Activated CD4-positive, CD25-positive, alpha-beta regulatory T cell treated with anti-CD3 and anti-CD28 coated beads, Interleukin-2, amount 50 U/mL, for 72 hours (primary cell): ENCODE measurements around the gene GALNT17.

Experiments
- DNase-seq: peaks from one replicate; pipeline ENCODE4 v3.0.0; 2021

Gene GALNT17

DNA sequence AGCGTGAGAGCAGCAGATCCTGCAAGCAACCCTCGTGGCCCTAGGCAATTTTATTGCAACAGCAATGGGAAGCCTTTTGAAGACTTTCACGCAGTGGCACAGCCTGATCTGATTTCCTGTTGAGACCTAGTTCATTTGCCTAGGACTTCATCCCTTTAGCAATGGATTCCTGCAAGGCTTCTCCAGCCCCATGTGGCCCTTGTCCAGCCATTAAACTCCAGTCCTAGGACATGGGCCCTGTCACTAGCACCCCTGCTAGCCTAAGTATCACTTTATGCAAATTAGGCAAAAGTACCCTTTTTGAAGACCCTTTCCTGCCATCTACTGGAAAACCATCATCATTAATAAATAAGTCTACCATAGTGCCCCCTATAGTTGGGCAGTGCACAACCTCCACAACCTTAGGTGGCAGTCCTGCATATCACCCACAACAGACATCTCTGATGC is 379.4 kb downstream of the GALNT17 start:
- DNase-seq, result no peak

DNA sequence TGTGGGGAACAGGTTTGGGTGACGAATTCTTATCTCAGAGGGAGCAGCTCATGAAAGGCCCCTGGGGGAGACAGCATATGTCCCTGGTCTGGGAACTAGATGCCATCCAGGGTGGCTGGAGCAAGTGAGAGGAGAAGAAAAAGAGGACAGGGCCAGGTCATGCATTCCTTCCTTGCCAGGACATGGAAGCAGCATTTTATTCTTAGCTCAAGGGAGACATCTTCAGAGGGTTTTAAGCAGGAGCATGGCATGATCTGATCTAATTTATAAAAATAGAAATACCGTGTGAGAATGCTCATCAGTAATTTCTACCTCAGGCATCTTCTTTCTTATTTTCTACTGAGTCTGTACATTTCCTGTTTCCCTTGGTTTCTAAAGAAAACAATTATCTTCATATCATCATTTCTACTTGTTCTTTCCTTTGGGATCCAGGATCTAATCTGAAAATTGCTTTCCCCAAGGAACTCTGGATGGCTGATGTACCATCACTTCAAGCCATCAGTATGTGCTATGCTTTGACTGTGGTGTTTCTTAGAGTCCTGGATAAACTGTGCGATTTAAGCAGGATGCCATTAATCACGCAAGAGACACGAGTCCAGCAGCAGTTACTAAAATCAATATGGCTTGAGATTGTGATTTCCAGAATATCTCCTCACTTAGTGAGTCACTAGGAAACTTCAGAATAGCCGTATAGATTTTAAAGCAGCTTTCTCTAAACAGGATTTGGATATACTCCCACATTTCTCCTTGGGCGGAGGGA is 386.2 kb downstream of the GALNT17 start:
- DNase-seq, result no peak

DNA sequence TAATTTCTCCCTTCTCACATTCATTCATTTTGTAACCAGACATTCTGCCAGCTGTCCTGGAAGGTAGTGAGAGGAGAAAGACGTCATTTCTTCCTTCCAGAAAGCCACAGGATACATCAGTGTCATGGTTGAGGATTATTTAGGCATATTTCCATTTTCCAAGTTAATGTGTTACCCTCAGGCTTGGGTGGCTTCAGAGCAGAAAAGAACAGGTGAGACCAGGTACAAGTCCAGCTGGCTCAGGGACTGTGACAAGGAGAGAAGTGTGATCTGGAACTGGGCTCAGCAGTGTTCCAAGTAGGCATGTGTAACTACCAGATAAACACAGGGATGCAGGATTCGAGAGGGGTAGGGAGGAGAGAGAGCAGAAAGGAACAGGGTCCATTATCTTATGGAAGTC is 386.9 kb downstream of the GALNT17 start:
- no peak for DNase-seq

DNA sequence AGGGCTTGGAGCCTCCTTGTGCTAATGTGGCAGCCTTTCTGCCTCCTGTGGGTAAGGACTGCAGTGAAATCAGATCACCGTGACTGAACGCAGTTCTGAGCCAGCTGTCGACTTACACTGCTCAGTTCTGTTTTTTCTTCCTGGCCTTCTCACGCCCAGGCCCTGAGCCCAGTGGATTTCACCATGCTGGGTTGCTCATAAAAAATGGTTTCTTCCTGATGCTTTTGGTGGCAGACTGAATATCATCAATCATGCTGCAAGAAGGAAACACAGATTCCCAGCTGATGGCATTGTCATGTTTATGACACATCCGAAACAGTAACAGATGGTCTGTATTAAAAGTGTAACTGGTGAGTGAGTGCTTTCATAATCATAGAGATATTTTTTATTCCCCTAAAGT is 389.6 kb downstream of the GALNT17 start:
- DNase-seq, result no peak

DNA sequence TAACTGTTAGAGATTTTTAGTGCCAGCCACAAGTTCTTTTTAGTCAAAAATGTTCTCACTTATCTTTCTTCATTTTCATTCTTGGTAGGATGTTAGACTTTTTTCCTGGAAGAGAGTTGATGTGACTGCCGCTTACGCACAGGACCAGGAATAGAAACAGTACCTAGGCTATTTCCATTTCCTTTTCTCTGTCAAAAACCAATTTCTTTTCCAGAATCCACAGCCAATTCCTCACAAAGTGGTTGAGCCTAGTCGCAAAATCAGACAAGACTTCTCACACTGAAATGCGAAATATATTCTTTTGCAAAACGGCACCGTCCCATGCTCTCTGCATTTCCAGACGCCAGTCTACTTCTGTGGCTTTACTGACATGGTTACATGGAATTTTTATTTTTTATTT is 394.2 kb downstream of the GALNT17 start:
- DNase-seq, result no peak

DNA sequence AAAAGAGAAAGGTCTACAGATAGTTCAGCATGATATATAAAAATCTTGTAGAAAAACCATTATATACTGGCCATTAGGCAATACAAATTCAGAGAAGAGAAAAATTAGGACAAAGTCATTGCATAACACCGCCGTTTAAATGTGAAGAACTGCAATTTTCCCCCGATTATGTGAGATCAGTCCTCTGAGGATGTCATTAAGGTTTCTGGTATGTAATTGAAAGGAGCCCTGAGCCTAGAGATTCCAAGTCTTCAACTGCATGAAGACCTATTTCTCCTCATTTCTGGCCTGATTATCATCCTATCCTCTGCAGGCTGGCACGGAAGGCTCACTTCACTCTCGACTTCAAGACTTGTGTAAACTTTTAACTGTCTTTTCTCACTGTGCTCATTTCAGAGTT is 395.3 kb downstream of the GALNT17 start:
- no peak for DNase-seq

DNA sequence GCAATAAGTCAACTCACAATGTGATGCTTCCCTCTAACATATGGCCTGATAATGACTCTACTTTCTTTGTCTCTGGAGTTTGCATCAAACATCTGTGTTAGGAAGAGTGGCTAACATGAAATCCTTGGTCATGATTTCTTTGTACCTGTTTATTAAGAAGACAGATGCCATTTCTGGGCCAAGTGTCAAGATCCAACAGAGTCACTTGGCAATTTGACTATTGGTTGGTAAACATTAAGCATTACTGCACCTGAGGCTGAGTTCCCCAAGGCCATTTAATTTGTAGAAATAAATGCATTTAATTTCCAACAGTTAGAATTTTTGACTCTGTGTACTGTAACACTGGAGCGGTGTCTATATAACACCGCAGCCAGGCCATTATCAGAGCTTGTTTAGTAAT is 403.7 kb downstream of the GALNT17 start:
- DNase-seq, result no peak

DNA sequence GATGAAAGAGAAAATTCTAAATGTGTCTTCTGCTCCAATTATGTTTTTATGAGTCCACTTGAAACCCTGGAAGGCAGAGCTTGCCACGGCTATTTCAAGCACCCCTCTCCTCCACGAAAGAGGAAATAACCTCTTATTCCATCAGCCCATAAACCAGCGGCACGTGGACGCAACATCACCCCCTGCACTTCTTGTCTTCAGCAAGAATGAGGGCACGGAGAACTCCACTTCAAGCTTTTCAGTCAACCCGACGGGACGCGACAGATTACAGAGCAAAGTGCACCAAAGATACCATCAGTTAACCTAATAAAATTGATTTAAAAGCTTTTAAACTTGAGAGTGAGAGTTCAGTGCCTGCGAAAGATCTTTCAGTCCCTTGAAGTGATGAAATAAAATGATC is 406.3 kb downstream of the GALNT17 start:
- DNase-seq, result no peak

DNA sequence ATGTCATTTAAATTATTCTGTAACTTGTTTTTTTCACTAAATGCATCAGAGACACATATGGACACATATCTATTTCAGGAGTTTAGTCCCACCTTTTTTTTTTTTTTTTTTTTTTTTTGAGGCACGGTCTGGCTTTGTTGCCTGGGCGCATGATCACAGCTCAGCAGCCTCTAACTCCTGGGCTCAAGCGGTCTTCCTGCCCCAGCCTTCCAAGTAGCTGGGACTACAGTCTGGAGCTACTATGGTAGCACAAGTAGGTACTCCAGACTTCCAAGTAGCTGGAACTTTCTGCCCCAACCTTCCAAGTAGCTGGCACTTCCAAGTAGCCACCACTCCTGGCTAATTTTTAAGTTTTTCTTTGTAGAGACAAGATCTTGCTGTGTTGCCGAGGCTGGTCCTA is 407.7 kb downstream of the GALNT17 start:
- no peak for DNase-seq

DNA sequence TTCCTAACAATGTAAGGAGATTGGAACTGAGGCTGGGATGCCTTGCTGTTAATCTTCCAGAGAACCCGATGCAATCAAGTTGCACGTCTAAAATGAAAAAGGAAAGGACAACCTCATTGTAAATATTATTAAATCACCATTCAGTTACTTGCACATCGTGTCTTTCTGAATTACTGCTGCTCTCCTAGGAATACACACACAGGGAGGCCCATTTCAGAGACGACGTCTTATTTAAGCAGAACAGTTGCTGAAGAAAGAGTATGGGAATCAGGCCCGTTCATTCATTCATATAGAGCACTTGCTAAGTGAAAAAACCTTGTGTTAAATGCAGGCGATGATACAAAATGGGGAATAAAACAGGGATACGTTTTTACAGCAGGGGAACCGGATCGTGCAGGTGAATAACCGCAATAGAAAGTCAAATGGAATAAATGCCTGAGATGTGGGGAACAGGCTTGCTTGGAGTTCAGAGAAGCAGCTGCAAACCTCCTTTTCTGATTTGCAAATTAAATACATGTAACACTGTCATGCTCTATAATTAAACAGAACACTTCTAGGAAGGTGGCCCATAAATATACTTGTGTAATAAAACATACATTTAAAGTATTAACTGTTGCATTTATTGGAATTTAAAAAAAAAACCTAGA is 409.9 kb downstream of the GALNT17 start:
- no peak for DNase-seq

DNA sequence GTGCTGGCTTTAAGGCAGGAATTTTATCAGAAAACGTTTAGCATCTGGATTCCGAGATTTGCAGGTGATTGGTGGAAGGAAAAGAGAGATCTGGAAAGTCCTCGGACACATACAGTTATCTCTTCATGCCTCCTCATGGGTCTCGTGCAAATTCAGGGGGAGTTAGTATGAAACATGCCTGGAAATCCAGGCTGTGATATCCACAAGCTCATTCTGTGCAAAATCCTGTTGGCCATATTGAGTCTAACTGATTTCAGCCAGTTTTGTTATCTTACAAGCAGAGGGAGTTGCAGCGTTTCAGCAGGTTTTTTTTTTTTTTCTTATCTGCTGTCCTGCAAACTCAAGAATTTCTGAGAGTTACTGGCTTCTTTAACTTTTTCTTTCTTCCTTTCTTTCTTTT is 411.5 kb downstream of the GALNT17 start:
- DNase-seq, result no peak

DNA sequence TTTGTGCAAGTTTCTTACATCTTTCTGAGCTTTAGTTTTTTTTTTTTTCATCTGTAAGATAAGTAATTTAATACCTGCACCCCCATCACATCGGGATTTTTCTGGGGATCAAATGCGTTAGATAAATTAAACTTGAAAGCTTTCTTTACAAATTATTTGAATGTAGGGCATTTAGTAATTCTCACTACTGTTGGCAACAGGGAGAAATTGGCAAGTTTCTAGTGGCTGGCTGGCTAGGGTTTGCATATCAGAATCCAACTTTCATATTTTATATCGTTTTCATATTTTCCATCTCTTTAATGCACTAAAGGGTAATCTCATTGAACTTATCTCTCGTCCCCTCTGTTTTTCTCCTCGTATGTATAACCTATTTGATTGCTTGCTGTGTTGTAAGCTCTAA is 412.9 kb downstream of the GALNT17 start:
- no peak for DNase-seq

DNA sequence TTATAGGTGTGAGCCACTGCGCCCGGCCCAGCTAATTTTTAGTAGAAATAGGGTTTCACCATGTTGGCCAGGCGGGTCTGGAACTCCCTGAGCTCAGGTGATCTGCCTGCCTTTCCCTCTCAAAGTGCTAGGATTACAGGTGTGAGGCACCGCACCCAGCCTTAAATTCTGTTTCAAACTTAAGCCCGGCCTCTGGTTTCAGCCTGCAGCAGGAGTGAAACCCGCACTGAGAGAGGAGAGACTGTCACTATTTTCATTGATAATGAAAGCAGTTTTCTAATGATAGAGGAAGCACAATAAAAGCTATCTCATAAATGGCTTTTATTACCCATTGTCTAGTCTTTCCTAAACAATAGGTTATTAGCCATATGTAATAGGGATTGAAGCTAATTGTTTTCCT is 415.5 kb downstream of the GALNT17 start:
- DNase-seq, result no peak

DNA sequence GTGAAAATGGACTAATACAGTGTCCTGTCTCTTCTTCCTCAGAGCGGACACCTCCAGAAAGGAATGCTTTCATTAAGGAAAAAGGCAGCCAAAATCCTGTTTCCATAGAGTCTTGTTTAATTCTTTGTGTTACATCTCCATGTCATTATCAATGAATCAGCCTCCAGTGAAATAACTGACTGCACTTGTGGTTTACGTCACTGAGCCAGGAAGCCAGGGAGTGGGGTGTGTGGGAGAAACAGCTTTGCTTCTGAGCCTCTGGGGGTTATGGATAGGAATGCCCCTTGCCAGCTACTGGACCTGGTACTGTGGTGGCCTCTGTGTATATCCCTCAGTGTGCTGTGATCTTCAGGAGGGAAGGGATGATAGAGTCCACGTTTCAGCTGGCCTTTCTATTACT is 416.8 kb downstream of the GALNT17 start:
- DNase-seq, result no peak

DNA sequence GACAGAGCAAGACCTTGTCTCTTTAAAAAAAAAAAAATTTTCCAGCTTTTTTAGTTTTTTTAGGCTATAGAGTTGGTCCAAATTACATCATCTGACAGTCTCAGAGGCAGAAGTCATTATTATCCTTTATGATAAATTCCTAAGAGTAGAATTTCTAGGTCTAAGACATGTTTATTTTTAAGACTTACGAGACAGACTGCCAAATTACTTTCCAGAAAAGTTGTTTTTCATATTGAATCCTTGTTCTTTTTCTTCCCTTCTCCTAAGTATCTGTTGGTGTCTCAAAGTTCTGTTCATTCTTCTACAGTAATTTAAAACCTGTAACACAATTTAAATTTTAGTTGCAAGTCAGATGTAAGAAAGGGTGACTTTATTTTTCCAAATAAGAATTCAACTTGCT is 421.4 kb downstream of the GALNT17 start:
- DNase-seq, result no peak

DNA sequence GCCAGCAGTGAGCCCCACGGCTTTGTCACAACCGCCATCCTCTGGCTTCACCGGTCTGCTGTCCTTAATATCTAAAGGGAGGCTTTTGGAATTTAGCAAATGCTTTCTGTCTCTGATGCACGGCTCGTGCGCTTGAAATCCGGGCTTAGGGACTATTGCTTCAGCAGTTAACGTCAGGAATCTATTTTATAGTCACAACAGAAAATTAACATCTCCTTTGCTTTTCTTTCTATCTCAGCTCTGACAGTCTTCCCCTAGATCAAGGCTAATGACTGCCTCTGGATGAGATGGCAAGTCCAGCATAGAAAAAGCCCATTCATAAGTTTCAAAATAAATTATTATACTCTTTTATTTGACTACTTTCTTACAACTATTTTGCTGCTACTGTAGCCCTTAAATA is 423.8 kb downstream of the GALNT17 start:
- no peak for DNase-seq

DNA sequence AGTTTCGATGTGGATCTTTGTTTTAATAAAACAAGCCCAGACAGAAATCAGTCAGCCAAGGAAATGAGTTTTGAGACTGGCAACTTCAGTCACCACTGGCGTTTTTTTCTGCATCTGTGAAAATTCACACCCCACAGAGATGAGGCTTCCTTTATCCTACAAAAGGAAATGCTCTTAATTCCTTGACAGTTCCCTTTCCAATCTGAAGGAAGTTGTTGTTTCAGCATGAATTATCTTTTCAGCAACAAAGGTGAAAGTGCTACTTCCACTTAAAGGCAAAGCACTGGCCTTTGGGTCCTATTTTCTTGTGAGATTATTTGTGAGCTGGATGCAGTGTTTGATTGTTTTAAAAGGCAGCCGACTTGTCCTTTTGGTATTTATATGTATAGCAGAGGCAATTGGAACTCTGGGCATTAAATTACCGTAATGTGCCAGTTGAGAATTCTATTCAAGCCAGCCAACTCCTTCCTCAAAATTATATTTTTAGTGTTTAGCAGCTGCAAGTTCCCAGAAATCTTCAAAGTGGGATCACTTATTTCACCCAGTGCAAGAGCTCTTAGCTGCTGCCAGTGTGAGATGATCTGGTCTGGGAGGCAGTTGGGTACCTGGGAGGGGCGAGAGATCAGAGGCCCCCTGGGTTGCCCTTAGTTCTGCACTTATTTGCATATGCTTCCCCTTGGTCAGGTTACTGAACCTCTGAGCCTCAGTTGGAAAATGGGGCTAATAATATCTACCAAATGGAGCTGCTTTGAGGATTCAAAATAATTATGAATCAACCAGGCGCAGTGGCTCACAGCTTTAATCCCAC is 427.1 kb downstream of the GALNT17 start:
- no peak for DNase-seq

DNA sequence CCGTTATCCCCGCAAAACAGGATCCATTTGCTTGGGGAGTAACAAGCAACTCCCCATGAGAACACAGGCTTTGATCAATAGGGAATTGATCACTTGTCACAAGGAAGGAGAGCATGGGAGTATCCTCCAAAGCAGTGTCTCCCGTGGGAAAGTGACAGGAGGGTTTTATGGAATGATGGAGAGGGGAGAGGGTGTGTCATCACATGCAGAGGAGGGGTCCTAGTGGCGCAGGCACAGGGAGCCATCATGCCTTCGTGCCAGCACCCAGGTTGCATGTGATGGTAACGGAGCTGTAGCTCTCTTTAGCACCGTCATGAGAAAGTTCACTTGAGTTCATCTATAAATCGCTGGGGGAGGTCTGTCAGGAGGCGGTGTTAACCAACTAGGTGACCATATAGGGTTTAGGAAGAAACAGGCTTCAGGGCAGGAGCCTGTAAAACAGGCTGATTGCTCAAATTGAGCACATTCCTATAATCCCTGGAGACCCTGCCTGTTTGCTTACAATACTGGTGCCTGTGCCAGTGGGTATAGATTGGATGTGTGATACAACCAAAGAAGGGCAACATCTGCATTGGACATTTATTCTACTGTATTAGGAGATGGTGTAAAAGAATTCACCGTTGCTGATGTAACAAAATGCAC is 428.5 kb downstream of the GALNT17 start:
- DNase-seq, result no peak

DNA sequence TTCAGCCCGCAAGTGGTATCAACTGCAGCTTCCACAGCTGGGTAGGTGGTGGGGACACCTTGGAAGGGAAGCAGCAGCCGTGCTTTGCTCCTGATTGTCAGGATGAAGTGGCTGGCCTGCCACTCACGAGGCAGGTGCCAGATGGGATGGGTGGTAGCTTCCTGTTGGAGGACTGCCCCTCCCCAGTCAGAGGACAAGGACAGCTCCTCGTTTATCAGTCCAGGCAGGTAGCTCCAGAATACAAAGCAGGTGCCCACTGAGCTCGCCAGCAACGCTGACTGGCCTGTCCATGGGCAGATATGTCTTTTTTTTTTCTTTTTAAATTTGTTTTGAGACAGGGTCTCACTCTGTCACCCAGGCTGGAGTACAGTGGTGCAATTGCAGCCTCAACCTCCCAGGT is 431.3 kb downstream of the GALNT17 start:
- DNase-seq, result no peak

DNA sequence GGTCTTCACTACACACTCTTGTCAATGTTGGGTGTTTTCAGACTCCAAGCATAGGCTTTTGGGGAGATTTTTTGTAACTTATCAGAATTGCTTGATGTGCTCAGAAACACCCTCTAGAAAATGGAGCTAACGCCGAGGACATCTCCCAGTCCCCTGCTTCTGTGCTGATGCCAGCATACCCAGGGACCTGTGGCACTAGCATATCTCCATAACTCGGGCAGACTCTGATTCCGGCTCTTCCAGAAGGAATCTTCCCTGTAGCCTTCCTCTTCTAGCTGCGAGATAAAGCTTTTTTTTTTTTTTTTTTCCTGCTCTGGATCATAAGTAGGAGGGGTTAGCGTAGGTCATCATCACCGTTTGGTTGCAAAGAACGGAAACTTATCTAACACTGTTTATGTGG is 434.4 kb downstream of the GALNT17 start:
- DNase-seq, result no peak

DNA sequence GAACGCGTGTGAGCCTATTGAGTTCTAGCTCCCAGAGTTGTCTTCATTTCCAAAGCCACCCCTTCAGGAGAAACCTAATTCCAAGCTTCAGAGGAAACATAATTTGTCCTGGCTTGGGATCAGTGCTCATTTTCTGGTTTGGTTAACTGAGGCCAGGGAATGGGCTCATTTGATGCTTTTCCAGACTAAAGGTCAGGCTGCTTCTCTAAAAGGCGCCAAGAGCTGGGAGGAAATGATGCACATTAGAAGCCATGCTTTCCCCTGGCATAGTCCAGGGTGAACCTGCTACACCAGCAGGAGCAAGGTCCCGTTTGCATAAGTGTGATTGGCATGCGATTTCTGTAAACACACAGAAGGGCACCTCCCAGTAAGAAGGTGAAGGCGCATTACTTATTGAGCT is 435.0 kb downstream of the GALNT17 start:
- DNase-seq, result no peak

DNA sequence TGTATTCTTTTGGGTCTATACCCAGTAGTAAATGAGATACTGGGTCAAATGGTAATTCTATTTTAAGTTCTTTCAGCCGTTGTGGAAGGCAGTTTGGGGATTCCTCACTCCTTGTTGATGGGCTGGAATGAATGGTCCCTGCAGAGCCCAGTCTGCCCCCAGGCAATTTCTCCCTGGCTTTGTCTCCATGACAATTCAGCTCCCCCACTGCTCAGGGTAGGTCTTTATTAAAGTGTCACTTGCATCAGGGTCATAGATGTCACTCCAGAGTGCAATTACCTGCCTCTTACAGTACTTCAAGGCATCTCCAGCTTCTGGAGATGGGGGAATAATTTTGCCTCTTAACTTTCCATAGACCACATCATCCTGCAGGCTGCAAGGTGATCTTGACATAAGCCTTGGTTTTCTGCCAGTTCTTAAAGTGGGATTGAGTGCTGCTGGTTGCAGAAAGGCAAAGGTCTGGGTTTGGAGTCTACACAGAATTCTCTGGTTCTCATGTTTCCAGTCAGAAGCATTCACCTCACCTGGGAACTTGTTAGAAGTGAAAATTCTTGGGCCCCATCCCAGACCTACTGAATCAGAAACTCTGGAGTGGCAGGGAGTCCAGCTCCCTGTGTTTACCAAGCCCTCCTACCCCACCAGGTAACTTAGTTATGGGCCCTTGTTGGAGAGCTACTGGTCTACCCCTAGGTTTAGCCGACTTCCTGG is 442.4 kb downstream of the GALNT17 start:
- no peak for DNase-seq

DNA sequence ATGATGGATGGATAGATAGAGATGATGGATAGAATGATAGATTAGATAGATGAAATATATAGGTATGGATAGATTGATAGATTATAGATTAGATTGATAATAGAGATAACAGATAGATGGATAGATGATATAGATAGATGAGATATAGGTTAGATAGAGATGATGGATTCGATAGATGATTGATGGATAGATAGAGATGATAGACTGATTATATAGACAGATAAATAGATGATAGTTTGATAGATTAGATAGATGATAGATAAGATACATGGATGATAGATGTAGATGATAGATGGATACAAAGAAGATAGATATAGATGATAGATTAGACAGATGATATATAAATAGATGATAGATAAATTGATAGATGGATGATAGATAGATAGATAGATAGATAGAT is 448.1 kb downstream of the GALNT17 start:
- no peak for DNase-seq
